HepG2 (cell line): ENCODE data around the gene ZNF526. TPM values are rescaled to one million over a fixed set of nuclear protein-coding genes. Genes with fewer than 3 reads are reported as not detected.

Experiments
- EEA1 ChIP-seq: sonication (generic); formaldehyde crosslinking; IDR thresholded peaks from 2 replicates; pipeline ENCODE4 v1.5.1; 2020; ENCODE audit warnings: mild to moderate bottlenecking, missing genetic modification reagents, borderline replicate concordance
- FLYWCH1 ChIP-seq: sonication (generic); formaldehyde crosslinking; IDR thresholded peaks from 2 replicates; pipeline ENCODE4 v1.8.1; 2023; ENCODE audit warnings: mild to moderate bottlenecking, missing genetic modification reagents
- HIVEP1 ChIP-seq: sonication (generic); formaldehyde crosslinking; IDR thresholded peaks from 2 replicates; pipeline ENCODE4 v1.4.0; 2020; ENCODE audit warnings: mild to moderate bottlenecking, missing genetic modification reagents
- IRX3 ChIP-seq: sonication (generic); formaldehyde crosslinking; IDR thresholded peaks from 2 replicates; pipeline ENCODE4 v1.8.1; 2023; ENCODE audit warnings: mild to moderate bottlenecking, low read depth, missing genetic modification reagents, borderline replicate concordance
- RBM22 ChIP-seq: fragments of 200-400 bp; formaldehyde crosslinking; optimal IDR thresholded peaks from 2 replicates; pipeline ENCODE3; 2017; ENCODE audit warnings: mild to moderate bottlenecking, low read length, moderate library complexity
- RXRA ChIP-seq: sonication (generic); formaldehyde crosslinking; IDR thresholded peaks from 2 replicates; pipeline ENCODE4 v1.5.1; 2020; ENCODE audit warnings: missing genetic modification reagents
- SP2 ChIP-seq: sonication (generic); formaldehyde crosslinking; IDR thresholded peaks from 2 replicates; pipeline ENCODE4 v1.5.1; 2020; ENCODE audit warnings: mild to moderate bottlenecking, missing genetic modification reagents
- ZIK1 ChIP-seq: sonication (generic); formaldehyde crosslinking; IDR thresholded peaks from 2 replicates; pipeline ENCODE4 v1.5.0; 2020; ENCODE audit warnings: mild to moderate bottlenecking, low read depth, missing genetic modification reagents, borderline replicate concordance
- ZNF317 ChIP-seq: sonication (generic); formaldehyde crosslinking; IDR thresholded peaks from 2 replicates; pipeline ENCODE4 v1.5.0; 2020; ENCODE audit warnings: mild to moderate bottlenecking, missing genetic modification reagents
- ZNF570 ChIP-seq: sonication (generic); formaldehyde crosslinking; IDR thresholded peaks from 2 replicates; pipeline ENCODE4 v1.4.0; 2020; ENCODE audit warnings: mild to moderate bottlenecking, missing genetic modification reagents, borderline replicate concordance
- ZNF670 ChIP-seq: sonication (generic); formaldehyde crosslinking; IDR thresholded peaks from 2 replicates; pipeline ENCODE4 v1.8.0; 2022; ENCODE audit warnings: mild to moderate bottlenecking, missing genetic modification reagents, borderline replicate concordance
- polyA plus RNA-seq, 8 experiments: library from polyadenylated mRNA; depleted of rRNA in 3 of 8; stranded (reverse) in 7 of 8; unstranded in 1 of 8; fragments of >200 nt; fragmentation: Illumina TruSeq in 4 of 8; extraction: Trizol in 4 of 8; gene quantifications; 2 replicates each; pipeline versions ENCODE4 v1.2.1 to v1.2.3, GENCODE V29; 2011 to 2016; ENCODE audit warnings: low read depth in 4 of 8, missing spikeins in 1 of 8, mixed read lengths in 1 of 8; ENCODE audit not compliant: insufficient read depth in 1 of 8
- total RNA-seq, 5 experiments: library from RNA; depleted of rRNA; stranded (reverse); fragments of >200 nt; fragmentation: Illumina TruSeq; extraction: Trizol; gene quantifications; 2 replicates each; pipeline ENCODE4 v1.2.3, GENCODE V29; 2016; ENCODE audit warnings: low read depth in 1 of 5
- TF ChIP-seq, protein P1 (sequence below): sonication (generic); formaldehyde crosslinking; IDR thresholded peaks from 2 replicates; pipeline ENCODE4 v1.5.0; 2020; ENCODE audit warnings: missing genetic modification reagents, mild to moderate bottlenecking, borderline replicate concordance
- TF ChIP-seq, protein P2 (sequence below), 2 experiments: sonication (generic) in 1 of 2; formaldehyde crosslinking in 1 of 2; IDR thresholded peaks; 2 replicates each; pipeline versions ENCODE4 v1.6.1 to v1.9.0; 2014 to 2022; ENCODE audit warnings: antibody characterized with exemption in 1 of 2, borderline replicate concordance in 1 of 2, inconsistent platforms in 1 of 2, low read depth in 1 of 2, missing genetic modification reagents in 1 of 2
- TF ChIP-seq, protein P3 (sequence below): sonication (generic); formaldehyde crosslinking; IDR thresholded peaks from 2 replicates; pipeline ENCODE4 v1.5.0; 2020; ENCODE audit warnings: missing genetic modification reagents
- TF ChIP-seq, protein P4 (sequence below): sonication (generic); formaldehyde crosslinking; IDR thresholded peaks from 2 replicates; pipeline ENCODE4 v1.5.0; 2020; ENCODE audit warnings: mild to moderate bottlenecking, low read depth, missing genetic modification reagents, borderline replicate concordance
- TF ChIP-seq, protein P5 (sequence below): sonication (generic); formaldehyde crosslinking; IDR thresholded peaks from 2 replicates; pipeline ENCODE4 v1.8.1; 2023; ENCODE audit warnings: mild to moderate bottlenecking, moderate library complexity, missing genetic modification reagents
- TF ChIP-seq, protein P6 (sequence below), 2 experiments: fragments of 450-650 bp in 1 of 2; sonication (generic) in 1 of 2; formaldehyde crosslinking; IDR thresholded peaks; 2 replicates each; pipeline versions ENCODE4 v1.5.0 to v1.8.0; 2020 to 2022; ENCODE audit warnings: mild to moderate bottlenecking in 1 of 2, missing genetic modification reagents in 1 of 2

ZNF526 gene
- total and polyA plus RNA-seq, 2 of the 13 experiments (the other 11 are each of a cell fraction or from before 2014, with no cell fraction given): 3.3 to 8.4 TPM

DNA sequence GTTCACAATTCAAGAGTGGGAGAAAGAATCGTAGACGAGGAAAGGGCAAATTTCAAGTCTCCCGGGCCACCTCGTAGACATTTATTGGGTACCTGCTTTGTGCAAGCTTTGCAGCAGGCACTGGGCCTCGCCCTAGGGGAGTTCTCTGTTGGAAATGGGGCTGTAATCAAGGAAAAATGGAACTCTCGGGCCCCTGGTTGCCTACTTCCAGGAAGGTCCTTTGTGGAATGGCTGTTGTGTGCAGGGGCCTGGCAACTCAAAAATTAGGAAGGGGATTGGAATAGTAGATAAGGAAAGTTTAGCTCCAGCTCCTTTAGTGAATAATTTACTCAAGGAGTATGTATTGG is 612 bp downstream of the ZNF526 start (continued):
- TF ChIP-seq, protein P1, sequence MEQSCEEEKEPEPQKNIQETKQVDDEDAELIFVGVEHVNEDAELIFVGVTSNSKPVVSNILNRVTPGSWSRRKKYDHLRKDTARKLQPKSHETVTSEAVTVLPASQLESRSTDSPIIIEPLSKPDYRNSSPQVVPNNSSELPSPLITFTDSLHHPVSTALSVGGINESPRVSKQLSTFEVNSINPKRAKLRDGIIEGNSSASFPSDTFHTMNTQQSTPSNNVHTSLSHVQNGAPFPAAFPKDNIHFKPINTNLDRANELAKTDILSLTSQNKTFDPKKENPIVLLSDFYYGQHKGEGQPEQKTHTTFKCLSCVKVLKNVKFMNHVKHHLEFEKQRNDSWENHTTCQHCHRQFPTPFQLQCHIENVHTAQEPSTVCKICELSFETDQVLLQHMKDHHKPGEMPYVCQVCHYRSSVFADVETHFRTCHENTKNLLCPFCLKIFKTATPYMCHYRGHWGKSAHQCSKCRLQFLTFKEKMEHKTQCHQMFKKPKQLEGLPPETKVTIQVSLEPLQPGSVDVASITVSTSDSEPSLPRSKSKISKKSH: no peak
- TF ChIP-seq ZNF317 (CRISPR knock-in tag) (no peak), ZNF570 (CRISPR knock-in tag) (no peak), EEA1 (CRISPR knock-in tag) (0 out of 2 replicates have a peak, but pooled peaks have one; percentile 15), RBM22 (no peak), SP2 (no peak), RXRA (CRISPR knock-in tag) (no peak), IRX3 (no peak), FLYWCH1 (CRISPR knock-in tag) (0 out of 2 replicates have a peak, but pooled peaks have one; percentile 65), HIVEP1 (CRISPR knock-in tag) (no peak), ZIK1 (CRISPR knock-in tag) (no peak), ZNF670 (CRISPR knock-in tag) (no peak)
- TF ChIP-seq, protein P2, sequence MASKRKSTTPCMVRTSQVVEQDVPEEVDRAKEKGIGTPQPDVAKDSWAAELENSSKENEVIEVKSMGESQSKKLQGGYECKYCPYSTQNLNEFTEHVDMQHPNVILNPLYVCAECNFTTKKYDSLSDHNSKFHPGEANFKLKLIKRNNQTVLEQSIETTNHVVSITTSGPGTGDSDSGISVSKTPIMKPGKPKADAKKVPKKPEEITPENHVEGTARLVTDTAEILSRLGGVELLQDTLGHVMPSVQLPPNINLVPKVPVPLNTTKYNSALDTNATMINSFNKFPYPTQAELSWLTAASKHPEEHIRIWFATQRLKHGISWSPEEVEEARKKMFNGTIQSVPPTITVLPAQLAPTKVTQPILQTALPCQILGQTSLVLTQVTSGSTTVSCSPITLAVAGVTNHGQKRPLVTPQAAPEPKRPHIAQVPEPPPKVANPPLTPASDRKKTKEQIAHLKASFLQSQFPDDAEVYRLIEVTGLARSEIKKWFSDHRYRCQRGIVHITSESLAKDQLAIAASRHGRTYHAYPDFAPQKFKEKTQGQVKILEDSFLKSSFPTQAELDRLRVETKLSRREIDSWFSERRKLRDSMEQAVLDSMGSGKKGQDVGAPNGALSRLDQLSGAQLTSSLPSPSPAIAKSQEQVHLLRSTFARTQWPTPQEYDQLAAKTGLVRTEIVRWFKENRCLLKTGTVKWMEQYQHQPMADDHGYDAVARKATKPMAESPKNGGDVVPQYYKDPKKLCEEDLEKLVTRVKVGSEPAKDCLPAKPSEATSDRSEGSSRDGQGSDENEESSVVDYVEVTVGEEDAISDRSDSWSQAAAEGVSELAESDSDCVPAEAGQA (IDR thresholded peaks at IDR 0.05; ENCODE audit: low read depth): no peak
- TF ChIP-seq, protein P2 (CRISPR knock-in tag; IDR thresholded peaks at IDR 0.05; ENCODE audit: borderline replicate concordance): no peak
- TF ChIP-seq, protein P3, sequence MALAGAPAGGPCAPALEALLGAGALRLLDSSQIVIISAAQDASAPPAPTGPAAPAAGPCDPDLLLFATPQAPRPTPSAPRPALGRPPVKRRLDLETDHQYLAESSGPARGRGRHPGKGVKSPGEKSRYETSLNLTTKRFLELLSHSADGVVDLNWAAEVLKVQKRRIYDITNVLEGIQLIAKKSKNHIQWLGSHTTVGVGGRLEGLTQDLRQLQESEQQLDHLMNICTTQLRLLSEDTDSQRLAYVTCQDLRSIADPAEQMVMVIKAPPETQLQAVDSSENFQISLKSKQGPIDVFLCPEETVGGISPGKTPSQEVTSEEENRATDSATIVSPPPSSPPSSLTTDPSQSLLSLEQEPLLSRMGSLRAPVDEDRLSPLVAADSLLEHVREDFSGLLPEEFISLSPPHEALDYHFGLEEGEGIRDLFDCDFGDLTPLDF: no peak
- TF ChIP-seq, protein P4, sequence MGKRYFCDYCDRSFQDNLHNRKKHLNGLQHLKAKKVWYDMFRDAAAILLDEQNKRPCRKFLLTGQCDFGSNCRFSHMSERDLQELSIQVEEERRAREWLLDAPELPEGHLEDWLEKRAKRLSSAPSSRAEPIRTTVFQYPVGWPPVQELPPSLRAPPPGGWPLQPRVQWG (CRISPR knock-in tag): no peak
- TF ChIP-seq, protein P5, sequence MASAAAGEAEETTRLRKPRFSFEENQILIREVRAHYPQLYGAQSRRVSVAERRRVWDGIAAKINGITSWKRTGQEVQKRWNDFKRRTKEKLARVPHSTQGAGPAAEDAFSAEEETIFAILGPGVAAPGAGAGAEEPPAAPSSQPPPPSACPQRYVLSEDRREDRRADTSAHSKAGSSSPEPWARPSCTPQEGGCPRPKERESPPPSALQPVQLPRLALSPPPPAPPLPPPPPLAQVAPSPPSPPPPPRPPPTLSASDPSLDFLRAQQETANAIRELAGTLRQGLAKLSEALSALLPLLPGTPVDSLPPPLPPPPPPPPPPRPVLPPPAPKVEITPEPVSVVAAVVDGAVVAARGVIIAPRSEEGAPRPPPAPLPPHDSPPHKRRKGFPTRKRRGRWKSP: no peak
- TF ChIP-seq, protein P6, sequence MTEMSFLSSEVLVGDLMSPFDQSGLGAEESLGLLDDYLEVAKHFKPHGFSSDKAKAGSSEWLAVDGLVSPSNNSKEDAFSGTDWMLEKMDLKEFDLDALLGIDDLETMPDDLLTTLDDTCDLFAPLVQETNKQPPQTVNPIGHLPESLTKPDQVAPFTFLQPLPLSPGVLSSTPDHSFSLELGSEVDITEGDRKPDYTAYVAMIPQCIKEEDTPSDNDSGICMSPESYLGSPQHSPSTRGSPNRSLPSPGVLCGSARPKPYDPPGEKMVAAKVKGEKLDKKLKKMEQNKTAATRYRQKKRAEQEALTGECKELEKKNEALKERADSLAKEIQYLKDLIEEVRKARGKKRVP (CRISPR knock-in tag; IDR thresholded peaks at IDR 0.05): no peak
